HepG2 (cell line): Measurements from ENCODE around the gene FKBP8. TPM values are rescaled to one million over a fixed set of nuclear protein-coding genes. Genes with fewer than 3 reads are reported as not detected.

ENCODE experiments used
- ATF7-NPFF ChIP-seq: sonication (generic); formaldehyde crosslinking; IDR thresholded peaks from 2 replicates; pipeline ENCODE4 v1.8.1; 2023; ENCODE audit warnings: mild to moderate bottlenecking, low read depth, missing genetic modification reagents, moderate library complexity
- CEBPG ChIP-seq: IDR thresholded peaks from 2 replicates; pipeline ENCODE4 v1.6.1; 2016
- FLYWCH1 ChIP-seq: sonication (generic); formaldehyde crosslinking; IDR thresholded peaks from 2 replicates; pipeline ENCODE4 v1.8.1; 2023; ENCODE audit warnings: mild to moderate bottlenecking, missing genetic modification reagents
- FOXA3 ChIP-seq: IDR thresholded peaks from 2 replicates; pipeline ENCODE4 v1.6.1; 2016; ENCODE audit warnings: missing genetic modification reagents, missing compliant biosample characterization
- FOXP4 ChIP-seq: sonication (generic); formaldehyde crosslinking; IDR thresholded peaks from 2 replicates; pipeline ENCODE4 v1.4.0; 2020; ENCODE audit warnings: missing genetic modification reagents
- GABPB1 ChIP-seq: IDR thresholded peaks from 2 replicates; pipeline ENCODE4 v1.6.1; 2016; ENCODE audit warnings: mild to moderate bottlenecking, missing genetic modification reagents, moderate library complexity, missing compliant biosample characterization
- IRF9 ChIP-seq: sonication (generic); formaldehyde crosslinking; IDR thresholded peaks from 2 replicates; pipeline ENCODE4 v1.8.0; 2022; ENCODE audit warnings: missing genetic modification reagents, mild to moderate bottlenecking, borderline replicate concordance
- KMT2B ChIP-seq: IDR thresholded peaks from 2 replicates; pipeline ENCODE4 v1.6.1; 2016; ENCODE audit warnings: missing genetic modification reagents, missing compliant biosample characterization
- NFKBIZ ChIP-seq: IDR thresholded peaks from 2 replicates; pipeline ENCODE4 v1.6.1; 2018; ENCODE audit warnings: missing genetic modification reagents, missing compliant biosample characterization
- NFYB ChIP-seq: sonication (generic); formaldehyde crosslinking; IDR thresholded peaks from 2 replicates; pipeline ENCODE4 v1.4.0; 2020; ENCODE audit warnings: missing genetic modification reagents
- PRMT3 ChIP-seq: sonication (generic); formaldehyde crosslinking; IDR thresholded peaks from 2 replicates; pipeline ENCODE4 v1.8.1; 2022; ENCODE audit warnings: low read depth, mild to moderate bottlenecking, moderate library complexity, missing genetic modification reagents, borderline replicate concordance
- RAD21 ChIP-seq: fragments of 450-650 bp; formaldehyde crosslinking; IDR thresholded peaks from 2 replicates; pipeline ENCODE4 v1.5.0; 2020; ENCODE audit warnings: mild to moderate bottlenecking
- SIN3A ChIP-seq: IDR thresholded peaks from 2 replicates; pipeline ENCODE4 v1.6.1; 2011; ENCODE audit warnings: low read depth, mild to moderate bottlenecking, control low read depth, low read length, borderline replicate concordance
- TP53 ChIP-seq: sonication (generic); formaldehyde crosslinking; conservative IDR thresholded peaks from 2 replicates; pipeline ENCODE4 v1.4.0; 2020; ENCODE audit warnings: missing genetic modification reagents
- ZFP1 ChIP-seq: IDR thresholded peaks from 2 replicates; pipeline ENCODE4 v1.6.1; 2016
- ZNF235 ChIP-seq: sonication (generic); formaldehyde crosslinking; IDR thresholded peaks from 2 replicates; pipeline ENCODE4 v1.8.1; 2023; ENCODE audit warnings: mild to moderate bottlenecking, missing genetic modification reagents, borderline replicate concordance
- ZNF44 ChIP-seq: sonication (generic); formaldehyde crosslinking; IDR thresholded peaks from 2 replicates; pipeline ENCODE4 v1.5.1; 2020; ENCODE audit warnings: mild to moderate bottlenecking, missing genetic modification reagents
- ZNF501 ChIP-seq: sonication (generic); formaldehyde crosslinking; IDR thresholded peaks from 2 replicates; pipeline ENCODE4 v1.5.1; 2020; ENCODE audit warnings: mild to moderate bottlenecking, moderate library complexity, missing genetic modification reagents
- ZNF572 ChIP-seq: sonication (generic); formaldehyde crosslinking; IDR thresholded peaks from 2 replicates; pipeline ENCODE4 v1.5.1; 2020; ENCODE audit warnings: mild to moderate bottlenecking, missing genetic modification reagents
- ZNF816 ChIP-seq: sonication (generic); formaldehyde crosslinking; IDR thresholded peaks from 2 replicates; pipeline ENCODE4 v1.8.0; 2022; ENCODE audit warnings: missing genetic modification reagents, mild to moderate bottlenecking, borderline replicate concordance
- ZSCAN9 ChIP-seq: IDR thresholded peaks from 2 replicates; pipeline ENCODE4 v1.6.1; 2016; ENCODE audit warnings: borderline replicate concordance
- polyA plus RNA-seq, 8 experiments: library from polyadenylated mRNA; depleted of rRNA in 3 of 8; stranded (reverse) in 7 of 8; unstranded in 1 of 8; fragments of >200 nt; fragmentation: Illumina TruSeq in 4 of 8; extraction: Trizol in 4 of 8; gene quantifications; 2 replicates each; pipeline versions ENCODE4 v1.2.1 to v1.2.3, GENCODE V29; 2011 to 2016; ENCODE audit warnings: low read depth in 4 of 8, missing spikeins in 1 of 8, mixed read lengths in 1 of 8; ENCODE audit not compliant: insufficient read depth in 1 of 8
- total RNA-seq, 5 experiments: library from RNA; depleted of rRNA; stranded (reverse); fragments of >200 nt; fragmentation: Illumina TruSeq; extraction: Trizol; gene quantifications; 2 replicates each; pipeline ENCODE4 v1.2.3, GENCODE V29; 2016; ENCODE audit warnings: low read depth in 1 of 5
- TF ChIP-seq, protein P1 (sequence below): sonication (generic); formaldehyde crosslinking; IDR thresholded peaks from 2 replicates; pipeline ENCODE4 v1.8.0; 2023; ENCODE audit warnings: mild to moderate bottlenecking, missing genetic modification reagents
- TF ChIP-seq, protein P2 (sequence below): sonication (generic); formaldehyde crosslinking; IDR thresholded peaks from 2 replicates; pipeline ENCODE4 v1.8.1; 2023; ENCODE audit warnings: mild to moderate bottlenecking, missing genetic modification reagents, borderline replicate concordance

The FKBP8 gene
- total and polyA plus RNA-seq, 2 of the 13 experiments (the other 11 are each of a cell fraction or from before 2014, with no cell fraction given), result 81.7 to 93.9 TPM

GRCh38 chr19:18589380-18590272 lies 46.3 kb upstream of the FKBP8 start (continued):
- TF ChIP-seq GABPB1 (CRISPR knock-in tag) (peak; percentile 64), ZNF235 (no peak), FLYWCH1 (no peak), KMT2B (CRISPR knock-in tag) (0 out of 2 replicates have a peak, but pooled peaks have one; percentile 25), TP53 (no peak), CEBPG (CRISPR knock-in tag) (no peak), PRMT3 (peak; percentile 88; the same call in 1 of the 2 replicates), ZNF501 (CRISPR knock-in tag) (peak; percentile 14; the same call in 1 of the 2 replicates), ZNF572 (CRISPR knock-in tag) (no peak), ZNF44 (peak; percentile 66; the same call in 1 of the 2 replicates), ZSCAN9 (CRISPR knock-in tag) (peak; percentile 77; the same call in 1 of the 2 replicates), NFKBIZ (no peak), SIN3A (0 out of 2 replicates have a peak, but pooled peaks have one; percentile 23), IRF9 (CRISPR knock-in tag) (peak; percentile 93; the same call in 1 of the 2 replicates), ATF7-NPFF (CRISPR knock-in tag) (peak; percentile 99), FOXP4 (CRISPR knock-in tag) (no peak), ZNF816 (CRISPR knock-in tag) (no peak; the same call in 1 of the 2 replicates), ZFP1 (CRISPR knock-in tag) (no peak), RAD21 (peak; percentile 63), FOXA3 (CRISPR knock-in tag) (peak; percentile 39; the same call in 1 of the 2 replicates), NFYB (CRISPR knock-in tag) (no peak; the same call in 1 of the 2 replicates)
- TF ChIP-seq, protein P1, sequence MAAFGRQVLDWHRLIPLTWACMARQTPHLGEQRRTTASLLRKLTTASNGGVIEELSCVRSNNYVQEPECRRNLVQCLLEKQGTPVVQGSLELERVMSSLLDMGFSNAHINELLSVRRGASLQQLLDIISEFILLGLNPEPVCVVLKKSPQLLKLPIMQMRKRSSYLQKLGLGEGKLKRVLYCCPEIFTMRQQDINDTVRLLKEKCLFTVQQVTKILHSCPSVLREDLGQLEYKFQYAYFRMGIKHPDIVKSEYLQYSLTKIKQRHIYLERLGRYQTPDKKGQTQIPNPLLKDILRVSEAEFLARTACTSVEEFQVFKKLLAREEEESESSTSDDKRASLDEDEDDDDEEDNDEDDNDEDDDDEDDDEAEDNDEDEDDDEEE, result peak; percentile 98
- TF ChIP-seq, protein P2, sequence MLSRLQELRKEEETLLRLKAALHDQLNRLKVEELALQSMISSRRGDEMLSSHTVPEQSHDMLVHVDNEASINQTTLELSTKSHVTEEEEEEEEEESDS (CRISPR knock-in tag), result no peak
